Lower leg skin (tissue), 3 donors: Measurements from ENCODE around the gene HMCN2.

Source experiments
- CTCF ChIP-seq, 3 donors: fragments of 450-650 bp; IDR thresholded peaks; one replicate each; pipeline ENCODE4 v1.5.1; 2016; ENCODE audit warnings: antibody characterized with exemption in 3 of 3, mild to moderate bottlenecking in 3 of 3, moderate library complexity in 2 of 3
- POLR2A ChIP-seq, 2 donors: fragments of 450-650 bp; IDR thresholded peaks; one replicate each; pipeline ENCODE4 v1.6.1; 2016 to 2017; ENCODE audit warnings: antibody characterized with exemption in 2 of 2, mild to moderate bottlenecking in 1 of 2, moderate library complexity in 1 of 2

GRCh38 chr9:130217838-130218237 lies 47.7 kb upstream of the HMCN2 start:
- TF ChIP-seq CTCF (IDR thresholded peaks at IDR 0.05) (no peak), POLR2A (IDR thresholded peaks at IDR 0.05) (no peak)
